Astrocyte of the spinal cord (primary cell): Measurements from ENCODE around the gene GYS1.

Source experiments
- DNase-seq: peaks from one replicate; pipeline ENCODE4 v3.0.0; 2011; ENCODE audit warnings: low read depth, low spot score
- H3K4me3 ChIP-seq: 2 replicates; pipeline ENCODE4 v1.5.1; 2011; ENCODE audit warnings: low read depth, mild to moderate bottlenecking, low read length, moderate library complexity
- CTCF ChIP-seq: IDR thresholded peaks from 2 replicates; pipeline ENCODE4 v1.5.1; 2012; ENCODE audit warnings: low read depth, mild to moderate bottlenecking, low read length, inconsistent platforms
- in situ Hi-C: cut with HindIII; loops from 2 replicates; pipeline ENCODE4 v1.10.0; 2017; ENCODE audit warnings: low sequenced_read_pairs

The GYS1 gene

GRCh38 chr19:48950830-48951519 is 42.1 kb downstream of the GYS1 start:
- no peak for TF ChIP-seq CTCF
- in situ Hi-C loops = no loop called here
- DNase-seq = no peak

GRCh38 chr19:48950159-48950558 is 43.0 kb downstream of the GYS1 start:
- no peak for DNase-seq
- H3K4me3 ChIP-seq = no peak overlapping the region
- no peak for TF ChIP-seq CTCF
- in situ Hi-C loops = no loop called here

More at GRCh38 chr19:48950830-48951519, 42.1 kb downstream of the GYS1 start:
- H3K4me3 ChIP-seq = no peak overlapping the region

- DNase-seq = no peak
- no peak overlapping the region for H3K4me3 ChIP-seq
- in situ Hi-C loops = no loop called here
- TF ChIP-seq CTCF = no peak
Measured at GRCh38 chr19:48947258-48947542, 45.9 kb downstream of the GYS1 start.

GRCh38 chr19:48946463-48947257 is 46.4 kb downstream of the GYS1 start:
- no peak for DNase-seq

GRCh38 chr19:48945817-48946216 is 47.3 kb downstream of the GYS1 start:
- H3K4me3 ChIP-seq = no peak overlapping the region
- in situ Hi-C loops = no loop called here
- TF ChIP-seq CTCF = no peak
- DNase-seq = no peak

More at GRCh38 chr19:48946463-48947257, 46.4 kb downstream of the GYS1 start:
- in situ Hi-C loops = no loop called here
- TF ChIP-seq CTCF = no peak
- no peak overlapping the region for H3K4me3 ChIP-seq

GRCh38 chr19:48945415-48945814 is 47.7 kb downstream of the GYS1 start:
- no peak overlapping the region for H3K4me3 ChIP-seq
- DNase-seq = no peak
- in situ Hi-C loops = no loop called here
- TF ChIP-seq CTCF = no peak
